BLaER1 (cell line): ENCODE results near the gene KCNN3.

Experiments used
- H3K27ac ChIP-seq: shearing (Covaris generic); formaldehyde crosslinking; 2 replicates; pipeline ENCODE4 v1.8.1; 2022
- H3K27me3 ChIP-seq: shearing (Covaris generic); formaldehyde crosslinking; 2 replicates; pipeline ENCODE4 v1.8.1; 2022
- H3K36me3 ChIP-seq: shearing (Covaris generic); formaldehyde crosslinking; 2 replicates; pipeline ENCODE4 v1.8.1; 2022
- H3K4me1 ChIP-seq: shearing (Covaris generic); formaldehyde crosslinking; 2 replicates; pipeline ENCODE4 v1.8.1; 2022
- H3K4me2 ChIP-seq: shearing (Covaris generic); formaldehyde crosslinking; 2 replicates; pipeline ENCODE4 v1.8.1; 2022
- H3K4me3 ChIP-seq: shearing (Covaris generic); formaldehyde crosslinking; 2 replicates; pipeline ENCODE4 v1.8.1; 2022
- H3K9ac ChIP-seq: shearing (Covaris generic); formaldehyde crosslinking; 2 replicates; pipeline ENCODE4 v1.8.1; 2022
- H3K9me3 ChIP-seq: shearing (Covaris generic); formaldehyde crosslinking; 2 replicates; pipeline ENCODE4 v1.8.1; 2022
- H4K20me1 ChIP-seq: shearing (Covaris generic); formaldehyde crosslinking; 2 replicates; pipeline ENCODE4 v1.8.1; 2022
- Cebpa-rat ChIP-seq: shearing (Covaris generic); IDR thresholded peaks from 2 replicates; pipeline ENCODE4 v1.8.1; 2022

Gene KCNN3

DNA sequence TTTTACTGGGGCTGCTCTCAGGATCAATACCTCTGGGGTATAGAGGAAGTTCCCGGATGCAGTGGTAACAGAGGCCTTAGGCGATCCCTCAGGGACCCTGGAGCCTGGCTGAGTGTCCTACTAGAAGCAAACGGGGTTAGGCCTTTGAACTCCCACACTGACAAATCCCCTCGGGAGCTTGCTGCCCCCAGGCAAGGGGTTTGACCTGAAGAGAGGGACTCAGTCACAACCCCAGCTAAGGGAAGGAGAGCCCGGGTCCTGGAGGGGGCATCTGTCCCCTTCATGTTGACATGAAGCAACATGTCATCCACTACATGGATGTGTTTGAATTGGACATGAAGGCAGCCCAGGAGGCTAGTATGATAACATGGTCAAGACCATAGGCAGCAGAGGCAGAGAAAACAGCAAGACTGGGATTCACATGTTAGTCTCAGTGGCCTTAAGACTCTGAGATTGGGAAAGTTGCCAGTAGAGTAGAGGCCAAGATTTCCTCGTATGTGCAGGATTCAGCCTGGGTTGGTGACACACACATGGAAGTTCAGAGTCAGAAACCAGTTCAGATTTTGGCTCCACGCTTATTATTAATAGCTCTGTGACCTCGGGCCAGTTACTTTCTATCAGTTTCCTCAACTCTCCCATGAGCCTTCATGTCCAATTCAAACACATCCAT, 101.5 kb downstream of the KCNN3 start:
- Histone ChIP-seq H3K9ac (no peak overlapping the region), H3K27ac (no peak overlapping the region), H3K9me3 (no peaks in the 10 kb centered on the region), H3K4me3 (no peak overlapping the region), H3K36me3 (no peaks in the 10 kb centered on the region), H3K27me3 (no peaks in the 10 kb centered on the region), H3K4me2 (0 out of 2 replicates have a peak overlapping the region, but pooled peaks have one; percentile 22), H4K20me1 (no peaks in the 10 kb centered on the region), H3K4me1 (peaks cover 13% of the 10 kb centered on the region)
- no peak for TF ChIP-seq Cebpa-rat

DNA sequence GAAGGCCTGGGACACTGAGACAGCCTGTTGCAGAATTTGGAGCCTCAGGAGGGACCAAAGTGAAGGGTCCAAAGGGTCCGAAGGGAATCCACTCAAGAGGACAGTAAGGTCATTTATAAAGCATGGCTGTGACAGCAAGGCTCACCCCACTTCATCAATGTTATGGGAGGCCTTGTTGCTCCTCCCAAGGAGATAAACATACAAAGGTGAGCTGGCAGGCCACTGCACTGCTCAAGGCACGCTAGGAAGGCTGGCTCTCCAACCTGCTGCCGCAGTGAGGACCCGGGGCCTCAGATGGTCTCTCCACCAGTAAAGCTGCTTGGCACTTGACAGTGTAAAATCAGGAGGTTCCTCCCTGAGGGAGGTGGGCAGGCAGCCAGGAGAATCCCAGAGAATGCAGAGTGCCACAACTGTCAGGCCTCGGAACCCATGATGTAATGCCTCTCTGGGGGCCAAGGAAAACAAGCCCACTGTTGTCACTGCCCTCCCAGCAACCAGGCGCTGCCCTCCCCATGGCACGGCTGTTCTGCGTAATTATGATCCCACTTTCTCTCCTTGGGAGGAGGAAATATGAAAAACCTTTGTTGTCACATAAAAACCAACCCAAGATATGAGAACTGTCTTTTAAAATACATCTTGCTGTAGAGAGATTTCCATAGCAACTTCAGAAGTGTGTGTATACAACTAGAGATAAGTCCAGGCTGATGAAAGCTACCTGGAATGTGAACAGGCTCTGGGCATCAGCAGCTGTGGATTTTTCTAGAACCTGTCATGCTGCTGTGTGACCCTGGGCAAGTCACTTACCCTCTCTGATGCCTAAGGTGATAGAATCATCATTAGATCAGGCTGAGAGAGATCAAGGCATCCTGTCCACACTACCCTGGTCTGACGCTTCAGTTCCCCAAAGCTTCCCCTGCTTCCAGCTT, 102.5 kb downstream of the KCNN3 start:
- Histone ChIP-seq H3K27ac (no peak overlapping the region), H3K36me3 (no peaks in the 10 kb centered on the region), H3K9me3 (no peaks in the 10 kb centered on the region), H3K4me1 (peaks cover 10% of the 10 kb centered on the region), H3K9ac (0 out of 2 replicates have a peak overlapping the region, but pooled peaks have one; percentile 26), H3K27me3 (no peaks in the 10 kb centered on the region), H3K4me3 (no peak overlapping the region), H4K20me1 (no peaks in the 10 kb centered on the region), H3K4me2 (no peak overlapping the region)
- TF ChIP-seq Cebpa-rat = no peak

DNA sequence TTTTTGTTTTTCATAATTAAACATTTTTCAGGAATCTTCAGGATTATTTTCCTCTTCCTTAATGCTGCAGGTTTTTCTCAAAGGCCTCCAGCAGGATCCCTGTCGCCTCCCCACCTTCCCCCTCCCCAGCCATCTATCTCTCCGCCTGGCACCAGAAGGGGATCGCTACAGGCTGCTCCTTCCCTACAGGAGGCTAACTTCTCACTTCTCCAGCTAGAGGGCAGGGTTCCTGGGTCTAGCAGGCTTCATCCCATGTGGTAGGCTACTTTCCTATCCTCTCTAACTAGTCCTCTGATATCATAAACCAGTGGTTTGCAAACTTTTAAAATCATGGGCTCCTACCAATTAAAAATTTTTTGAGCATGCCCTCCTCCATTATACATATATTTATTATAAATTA, 104.1 kb downstream of the KCNN3 start:
- TF ChIP-seq Cebpa-rat = no peak
- Histone ChIP-seq H3K4me3 (no peak overlapping the region), H3K4me1 (peaks cover 10% of the 10 kb centered on the region), H3K9me3 (no peaks in the 10 kb centered on the region), H3K36me3 (no peaks in the 10 kb centered on the region), H3K9ac (no peak overlapping the region), H3K27me3 (peaks cover 11% of the 10 kb centered on the region), H4K20me1 (no peaks in the 10 kb centered on the region), H3K27ac (no peak overlapping the region), H3K4me2 (no peak overlapping the region)

DNA sequence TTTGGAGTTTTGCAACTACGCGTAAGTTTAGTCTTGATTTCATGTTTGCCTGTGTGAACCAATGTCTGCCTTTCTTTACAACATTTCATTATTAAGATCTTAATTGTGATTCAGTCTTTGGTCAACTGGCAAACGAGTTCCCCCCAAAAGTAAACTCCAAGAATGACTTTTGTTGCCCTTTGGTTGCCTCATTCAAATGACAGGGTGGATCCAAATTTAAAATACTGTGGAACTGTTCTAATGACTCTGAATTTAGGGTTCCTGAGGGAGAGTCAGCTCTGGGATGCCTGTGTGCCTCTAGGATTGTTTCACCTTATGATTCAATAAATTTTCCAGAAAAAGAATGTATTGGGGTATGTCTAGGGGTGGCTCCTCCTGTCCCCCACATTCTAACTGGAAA, 105.3 kb downstream of the KCNN3 start:
- Histone ChIP-seq H3K4me3 (no peak overlapping the region), H4K20me1 (no peaks in the 10 kb centered on the region), H3K27ac (no peak overlapping the region), H3K9ac (no peak overlapping the region), H3K36me3 (no peaks in the 10 kb centered on the region), H3K27me3 (peaks cover 23% of the 10 kb centered on the region), H3K4me1 (peaks cover 13% of the 10 kb centered on the region), H3K9me3 (peaks cover 8% of the 10 kb centered on the region), H3K4me2 (no peak overlapping the region)
- TF ChIP-seq Cebpa-rat = no peak

DNA sequence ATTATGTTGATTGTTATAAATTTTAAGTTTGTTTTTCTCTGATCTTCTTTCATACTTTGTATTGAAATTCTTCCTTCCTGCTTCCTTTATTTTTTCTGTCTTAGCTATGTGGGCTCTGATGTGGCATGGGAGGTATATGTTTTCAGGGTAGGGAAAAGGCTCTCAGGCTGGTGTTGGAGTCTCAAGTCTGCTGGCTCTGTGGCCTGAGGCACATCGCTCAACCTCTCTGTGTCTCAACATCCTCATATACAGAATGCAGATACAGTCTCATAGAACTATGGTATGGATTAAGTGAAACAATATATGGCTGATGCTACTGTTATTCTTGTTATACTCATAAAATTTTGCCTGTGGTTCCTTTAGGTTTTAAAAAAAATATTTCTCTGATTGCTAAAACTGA, 105.9 kb downstream of the KCNN3 start:
- Histone ChIP-seq H3K27ac (no peak overlapping the region), H3K4me3 (no peak overlapping the region), H3K4me2 (no peak overlapping the region), H3K9me3 (peaks cover 8% of the 10 kb centered on the region), H3K36me3 (no peaks in the 10 kb centered on the region), H3K4me1 (peaks cover 19% of the 10 kb centered on the region), H3K27me3 (peaks cover 28% of the 10 kb centered on the region), H3K9ac (no peak overlapping the region), H4K20me1 (no peaks in the 10 kb centered on the region)
- TF ChIP-seq Cebpa-rat = no peak

DNA sequence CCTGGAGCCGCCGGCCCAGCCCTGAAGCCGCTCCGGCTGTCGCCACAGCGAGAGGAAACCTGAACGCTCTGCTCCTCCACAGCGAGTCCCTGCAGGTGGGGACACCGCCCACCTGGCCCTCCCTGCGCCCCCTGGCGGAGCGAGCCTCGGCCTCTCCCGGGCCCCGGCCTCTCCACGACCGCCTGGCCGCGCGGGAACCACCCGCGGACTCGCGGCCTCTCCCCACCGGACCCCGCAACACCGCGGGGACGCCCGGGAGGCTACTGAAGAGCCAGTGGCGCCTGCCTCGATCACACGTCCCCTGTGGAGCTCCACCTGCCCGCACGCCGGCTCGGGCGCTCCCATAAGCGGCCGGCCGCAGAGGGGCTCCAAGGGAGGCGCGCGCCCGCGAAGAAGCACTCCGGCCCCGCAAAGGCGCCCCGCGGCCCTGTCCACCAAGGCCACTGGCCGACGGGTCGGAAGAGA, 109.6 kb downstream of the KCNN3 start:
- Histone ChIP-seq H3K4me2 (no peak overlapping the region), H3K36me3 (no peaks in the 10 kb centered on the region), H3K9ac (no peak overlapping the region), H3K4me1 (peaks cover 13% of the 10 kb centered on the region), H3K27ac (no peak overlapping the region), H3K9me3 (peaks cover 8% of the 10 kb centered on the region), H3K27me3 (peaks cover 31% of the 10 kb centered on the region), H3K4me3 (no peak overlapping the region), H4K20me1 (no peaks in the 10 kb centered on the region)
- no peak for TF ChIP-seq Cebpa-rat

DNA sequence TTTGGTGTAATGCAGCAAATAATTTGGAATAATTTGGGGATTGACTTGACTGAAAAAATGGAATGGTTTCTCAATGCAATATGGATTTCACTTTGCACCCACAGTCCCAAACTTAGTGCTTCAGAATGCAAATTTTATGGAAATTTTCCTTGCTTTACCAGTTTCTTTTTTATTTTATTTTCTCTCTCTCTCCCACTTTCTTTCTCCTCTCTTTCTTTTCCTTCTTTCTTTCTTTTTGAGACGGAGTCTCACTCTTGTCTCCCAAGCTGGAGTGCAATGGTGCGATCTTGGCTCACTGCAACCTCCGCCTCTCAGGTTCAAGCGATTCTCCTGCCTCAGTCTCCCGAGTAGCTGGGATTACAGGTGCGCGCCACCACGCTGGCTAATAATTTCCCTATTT, 110.3 kb downstream of the KCNN3 start:
- H3K36me3 ChIP-seq = no peaks in the 10 kb centered on the region
- peaks cover 13% of the 10 kb centered on the region for H3K4me1 ChIP-seq
- H3K9me3 ChIP-seq = peaks cover 8% of the 10 kb centered on the region
- H3K9ac ChIP-seq = no peak overlapping the region
- peaks cover 31% of the 10 kb centered on the region for H3K27me3 ChIP-seq
- TF ChIP-seq Cebpa-rat = no peak
- H3K27ac ChIP-seq = no peak overlapping the region
- peak overlapping the region; percentile 64; the same call in 1 of the 2 replicates for H3K4me2 ChIP-seq
- H3K4me3 ChIP-seq = no peak overlapping the region
- no peaks in the 10 kb centered on the region for H4K20me1 ChIP-seq

DNA sequence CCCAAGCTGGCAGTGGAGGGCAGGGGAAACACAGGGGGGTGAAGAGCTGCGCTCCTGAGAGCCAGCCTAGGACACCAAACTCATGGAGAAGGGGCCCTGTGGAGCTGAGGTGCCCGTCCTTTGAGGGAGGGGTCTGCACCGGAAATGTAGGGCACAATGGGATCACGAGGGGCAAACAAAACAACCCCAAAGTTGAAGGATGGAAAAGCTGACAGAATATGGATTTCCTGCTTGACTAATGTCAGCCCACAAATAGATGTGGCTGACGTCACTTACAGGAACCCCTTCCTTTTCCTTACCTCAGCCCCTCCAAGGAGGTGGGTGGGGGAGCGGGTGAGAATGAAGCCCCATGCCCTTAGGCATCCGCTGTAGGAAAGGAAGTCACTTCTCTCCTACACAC, 110.9 kb downstream of the KCNN3 start:
- H3K36me3 ChIP-seq = no peaks in the 10 kb centered on the region
- no peak overlapping the region for H3K4me3 ChIP-seq
- TF ChIP-seq Cebpa-rat = no peak
- H3K9me3 ChIP-seq = peaks cover 8% of the 10 kb centered on the region
- no peaks in the 10 kb centered on the region for H4K20me1 ChIP-seq
- no peak overlapping the region for H3K27ac ChIP-seq
- peaks cover 31% of the 10 kb centered on the region for H3K27me3 ChIP-seq
- peaks cover 13% of the 10 kb centered on the region for H3K4me1 ChIP-seq
- H3K4me2 ChIP-seq = peak overlapping the region; percentile 64
- H3K9ac ChIP-seq = no peak overlapping the region

DNA sequence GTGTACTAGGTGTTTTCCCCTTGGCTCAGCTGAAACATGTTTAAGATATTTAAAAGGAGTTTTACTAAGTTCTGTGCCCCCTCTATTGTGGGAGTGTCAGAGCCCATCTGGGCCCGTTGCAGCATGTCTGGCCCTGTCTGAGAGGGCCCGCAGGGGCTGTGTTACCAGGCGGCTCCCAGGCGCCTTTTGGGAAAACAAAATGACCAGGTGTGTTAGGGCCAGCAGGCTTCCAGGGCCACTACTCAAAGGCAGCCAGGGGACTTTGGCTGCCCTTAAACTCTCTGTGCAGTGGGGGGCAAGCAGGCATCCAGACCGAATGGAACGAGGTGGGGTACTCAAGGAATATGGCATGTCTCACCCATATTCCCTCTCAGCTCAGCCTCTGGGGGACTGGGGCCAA, 111.7 kb downstream of the KCNN3 start:
- Histone ChIP-seq H3K9ac (no peak overlapping the region), H3K27me3 (peaks cover 31% of the 10 kb centered on the region), H3K4me3 (no peak overlapping the region)

More for the DNA sequence above, 111.7 kb downstream of the KCNN3 start:
- Histone ChIP-seq H3K9me3 (peaks cover 8% of the 10 kb centered on the region), H3K4me2 (no peak overlapping the region), H3K4me1 (peaks cover 13% of the 10 kb centered on the region), H3K36me3 (no peaks in the 10 kb centered on the region), H4K20me1 (no peaks in the 10 kb centered on the region), H3K27ac (no peak overlapping the region)
- no peak for TF ChIP-seq Cebpa-rat
